Thoracic aorta endothelial cell (primary cell): Measurements from ENCODE around the gene ACTL9. TPM values are rescaled to one million over a fixed set of nuclear protein-coding genes. Genes with fewer than 3 reads are reported as not detected.

Experiments
- total RNA-seq: library from RNA; depleted of rRNA; stranded (reverse); fragments of >200 nt; gene quantifications from 2 replicates; pipeline ENCODE4 v1.2.3, GENCODE V29; 2012

Gene ACTL9
- not detected in 2 replicates for total RNA-seq

GRCh38 chr19:8698433-8699063 lies at the start of gene ACTL9:
ACTL9 (minus strand) TSS chr19:8698795; CDS start chr19:8698701, 94 bp downstream.

GRCh38 chr19:8721334-8721733 lies 22.7 kb upstream of the ACTL9 start, which contains the start of gene OR2Z1:
OR2Z1 (plus strand) TSS chr19:8721634; CDS start chr19:8731029, 9,395 bp downstream.

Other genes starting within 250 kb of the ACTL9 start
- gene PRAM1, start 196.2 kb downstream of the ACTL9 start, total RNA-seq = not detected in 2 replicates
- 3.9 and 5.8 TPM in 2 replicates for gene ZNF414, start 184.6 kb downstream of the ACTL9 start, total RNA-seq
- gene MYO1F, start 121.4 kb downstream of the ACTL9 start, total RNA-seq = under 0.01 and 0.36 TPM in 2 replicates
- gene ADAMTS10, start 88.1 kb downstream of the ACTL9 start, total RNA-seq = 2.4 and 4.0 TPM in 2 replicates
- not detected in 2 replicates for gene NFILZ, start 68.2 kb downstream of the ACTL9 start, total RNA-seq
- not detected in 2 replicates for gene OR2Z1, start 22.8 kb upstream of the ACTL9 start, total RNA-seq
- 3.3 and 4.2 TPM in 2 replicates for gene ZNF558, start 133.5 kb upstream of the ACTL9 start, total RNA-seq
- gene MBD3L1, start 133.6 kb upstream of the ACTL9 start, total RNA-seq = not detected in 2 replicates